Measurements from ENCODE around the gene CD79B.
A peak's percentile ranks its signal among the peaks of the same experiment; 100 is the strongest.

The CD79B gene

GRCh38 chr17:63950940-63951907 lies 19.1 kb upstream of the CD79B start:
- peak; percentile 18 for DNase-seq

- no peak for DNase-seq
These were observed 17.6 kb upstream of the CD79B start for GRCh38 chr17:63949576-63950250.

GRCh38 chr17:63948521-63948920 lies 16.4 kb upstream of the CD79B start:
- DNase-seq = no peak

- no peak for DNase-seq
These were observed 15.7 kb upstream of the CD79B start for GRCh38 chr17:63947711-63948330.

- peak; percentile 52 for DNase-seq
These were observed 14.6 kb upstream of the CD79B start for GRCh38 chr17:63946440-63947363.

- DNase-seq = no peak
These were observed 13.8 kb upstream of the CD79B start for GRCh38 chr17:63945784-63946439.

- DNase-seq = no peak
These were observed 12.8 kb upstream of the CD79B start for GRCh38 chr17:63944736-63945499.

GRCh38 chr17:63943745-63944144 lies 11.6 kb upstream of the CD79B start:
- no peak for DNase-seq

- DNase-seq = no peak
These were observed 10.3 kb upstream of the CD79B start for GRCh38 chr17:63942309-63942985.

GRCh38 chr17:63941751-63942150 lies 9.6 kb upstream of the CD79B start:
- DNase-seq = no peak

- DNase-seq = no peak
These were observed 9.0 kb upstream of the CD79B start for GRCh38 chr17:63941162-63941561.

- no peak for DNase-seq
These were observed 8.5 kb upstream of the CD79B start for GRCh38 chr17:63940584-63940983.

- no peak for DNase-seq
These were observed 7.8 kb upstream of the CD79B start for GRCh38 chr17:63939884-63940283.

GRCh38 chr17:63939401-63939800 lies 7.3 kb upstream of the CD79B start:
- DNase-seq = no peak

- no peak for DNase-seq
These were observed 5.8 kb upstream of the CD79B start for GRCh38 chr17:63937920-63938319.

GRCh38 chr17:63937319-63937718 lies 5.2 kb upstream of the CD79B start:
- no peak for DNase-seq

GRCh38 chr17:63934183-63935112 lies 2.3 kb upstream of the CD79B start:
- DNase-seq = no peak

GRCh38 chr17:63933598-63933997 lies 1.5 kb upstream of the CD79B start:
- no peak for DNase-seq

- DNase-seq = no peak
These were observed 590 bp upstream of the CD79B start for GRCh38 chr17:63932721-63933120.

Measured in stimulated activated CD4-positive, alpha-beta T cell treated with anti-CD3 and anti-CD28 coated beads, Interleukin-4, amount 100 ng/mL, for 1 hour (primary cell).